Muscle of leg (tissue), 11 donors: ENCODE measurements around the gene OR1S2. TPM values are rescaled to one million over a fixed set of nuclear protein-coding genes. Genes with fewer than 3 reads are reported as not detected.
A peak's percentile ranks its signal among the peaks of the same experiment; 100 is the strongest.

Experiments used
- DNase-seq: peaks from one replicate; pipeline ENCODE4 v3.0.0; 2013
- H3K27ac ChIP-seq: one replicate; pipeline ENCODE4 v1.5.1; 2013; ENCODE audit warnings: mild to moderate bottlenecking, low read length, control low read depth
- H3K27me3 ChIP-seq: one replicate; pipeline ENCODE4 v1.6.1; 2013; ENCODE audit warnings: low read length; ENCODE audit not compliant: control insufficient read depth, insufficient read depth
- H3K36me3 ChIP-seq: one replicate; pipeline ENCODE4 v1.6.1; 2013; ENCODE audit warnings: low read length; ENCODE audit not compliant: control insufficient read depth, insufficient read depth
- H3K4me1 ChIP-seq: one replicate; pipeline ENCODE4 v1.6.1; 2013; ENCODE audit warnings: low read length; ENCODE audit not compliant: control insufficient read depth, insufficient read depth
- H3K4me3 ChIP-seq: one replicate; pipeline ENCODE4 v1.5.1; 2013; ENCODE audit warnings: low read length, control low read depth
- H3K9me3 ChIP-seq: replicated peaks from 2 replicates; pipeline ENCODE4 v1.6.1; 2013; ENCODE audit warnings: low read depth, low read length; ENCODE audit not compliant: control insufficient read depth
- WGBS: methylation state at CpG from one replicate; pipeline ENCODE4 v1.1.5; 2013; ENCODE audit warnings: missing lambda C conversion rate; ENCODE audit not compliant: insufficient coverage; 5-methylcytosine and 5-hydroxymethylcytosine counted together
- polyA plus RNA-seq, 8 donors: library from polyadenylated mRNA; unstranded; fragments of 120-200 nt; gene quantifications; one replicate each; pipeline versions ENCODE4 v1.2.1 to v1.2.3, GENCODE V29; 2013; ENCODE audit warnings: inconsistent platforms in 1 of 8, low replicate concordance in 1 of 8; ENCODE audit not compliant: insufficient read length in 8 of 8, insufficient read depth in 1 of 8
- total RNA-seq: library from RNA; stranded (reverse); fragments of 120-200 nt; gene quantifications from one replicate; pipeline ENCODE4 v1.2.4, GENCODE V29; 2013

The OR1S2 gene
- total and polyA plus RNA-seq, 9 donors: not detected

GRCh38 chr11:58186938-58187337, 17.0 kb downstream of the OR1S2 start:
- Histone ChIP-seq H3K27me3 (no peaks in the 10 kb centered on the region), H3K4me3 (no peak overlapping the region), H3K27ac (no peak overlapping the region), H3K36me3 (no peaks in the 10 kb centered on the region), H3K4me1 (no peaks in the 10 kb centered on the region), H3K9me3 (no peaks in the 10 kb centered on the region)
- peak; percentile 17 for DNase-seq
- no CpG with 5 or more reads among the region's 4 CpGs for WGBS

GRCh38 chr11:58179648-58180047, 24.3 kb downstream of the OR1S2 start:
- Histone ChIP-seq H3K4me3 (no peak overlapping the region), H3K9me3 (no peaks in the 10 kb centered on the region), H3K4me1 (no peaks in the 10 kb centered on the region), H3K36me3 (no peaks in the 10 kb centered on the region), H3K27me3 (no peaks in the 10 kb centered on the region), H3K27ac (no peak overlapping the region)
- DNase-seq: no peak
- 73% methylated on average over 7 of the region's 7 CpGs for WGBS

- H3K27ac ChIP-seq: no peak overlapping the region
- no peaks in the 10 kb centered on the region for H3K4me1 ChIP-seq
- H3K9me3 ChIP-seq: no peaks in the 10 kb centered on the region
- WGBS: 81% methylated on average over 4 of the region's 6 CpGs
- DNase-seq: no peak
- no peaks in the 10 kb centered on the region for H3K27me3 ChIP-seq
- H3K36me3 ChIP-seq: no peaks in the 10 kb centered on the region
- no peak overlapping the region for H3K4me3 ChIP-seq
Measured at GRCh38 chr11:58178444-58178843, 25.5 kb downstream of the OR1S2 start.

GRCh38 chr11:58177409-58178054, 26.4 kb downstream of the OR1S2 start:
- no peak overlapping the region for H3K4me3 ChIP-seq
- no peak for DNase-seq
- no peaks in the 10 kb centered on the region for H3K27me3 ChIP-seq
- no peak overlapping the region for H3K27ac ChIP-seq
- 100% methylated on average over 1 of the region's 5 CpGs for WGBS
- H3K9me3 ChIP-seq: no peaks in the 10 kb centered on the region
- no peaks in the 10 kb centered on the region for H3K36me3 ChIP-seq
- no peaks in the 10 kb centered on the region for H3K4me1 ChIP-seq

GRCh38 chr11:58165504-58166106, 38.3 kb downstream of the OR1S2 start:
- Histone ChIP-seq H3K36me3 (no peaks in the 10 kb centered on the region), H3K4me3 (no peak overlapping the region), H3K9me3 (no peaks in the 10 kb centered on the region), H3K27ac (no peak overlapping the region), H3K4me1 (no peaks in the 10 kb centered on the region), H3K27me3 (no peaks in the 10 kb centered on the region)
- DNase-seq: no peak
- WGBS: 60% methylated on average over 1 of the region's 7 CpGs

- Histone ChIP-seq H3K27me3 (no peaks in the 10 kb centered on the region), H3K4me3 (no peak overlapping the region), H3K4me1 (no peaks in the 10 kb centered on the region), H3K36me3 (no peaks in the 10 kb centered on the region), H3K27ac (no peak overlapping the region), H3K9me3 (no peaks in the 10 kb centered on the region)
- no CpG with 5 or more reads among the region's 1 CpG for WGBS
- no peak for DNase-seq
Measured at GRCh38 chr11:58164990-58165389, 39.0 kb downstream of the OR1S2 start.

- DNase-seq: no peak
- Histone ChIP-seq H3K4me1 (no peaks in the 10 kb centered on the region), H3K27me3 (no peaks in the 10 kb centered on the region), H3K27ac (no peak overlapping the region), H3K4me3 (no peak overlapping the region), H3K9me3 (no peaks in the 10 kb centered on the region), H3K36me3 (no peaks in the 10 kb centered on the region)
- WGBS: 84% methylated on average over 2 of the region's 4 CpGs
Measured at GRCh38 chr11:58164389-58164788, 39.6 kb downstream of the OR1S2 start.

Other genes starting within 250 kb of the OR1S2 start
- not detected for gene OR9Q1, start 180.3 kb downstream of the OR1S2 start, total RNA-seq
- not detected for gene OR9Q1, start 180.3 kb downstream of the OR1S2 start, polyA plus RNA-seq
- gene OR6Q1, start 173.2 kb downstream of the OR1S2 start, total RNA-seq: not detected
- not detected for gene OR6Q1, start 173.2 kb downstream of the OR1S2 start, polyA plus RNA-seq
- not detected for gene OR9I1, start 78.6 kb downstream of the OR1S2 start, total RNA-seq
- gene OR9I1, start 78.6 kb downstream of the OR1S2 start, polyA plus RNA-seq: not detected
- gene OR9Q2, start 15.1 kb downstream of the OR1S2 start, total RNA-seq: not detected
- gene OR9Q2, start 15.1 kb downstream of the OR1S2 start, polyA plus RNA-seq: not detected
- not detected for gene OR1S1, start 8.6 kb upstream of the OR1S2 start, total RNA-seq
- gene OR1S1, start 8.6 kb upstream of the OR1S2 start, polyA plus RNA-seq: not detected
- gene OR10Q1, start 24.8 kb upstream of the OR1S2 start, total RNA-seq: not detected
- under 1 TPM in 1 of 8 donors, not detected in 7; 0.11 TPM for gene OR10Q1, start 24.8 kb upstream of the OR1S2 start, polyA plus RNA-seq
- not detected for gene OR10W1, start 64.1 kb upstream of the OR1S2 start, total RNA-seq
- not detected for gene OR10W1, start 64.1 kb upstream of the OR1S2 start, polyA plus RNA-seq
- not detected for gene OR5B17, start 154.9 kb upstream of the OR1S2 start, total RNA-seq
- not detected for gene OR5B17, start 154.9 kb upstream of the OR1S2 start, polyA plus RNA-seq
- not detected for gene OR5B3, start 202.7 kb upstream of the OR1S2 start, total RNA-seq
- gene OR5B3, start 202.7 kb upstream of the OR1S2 start, polyA plus RNA-seq: not detected
- gene OR5B2, start 224.0 kb upstream of the OR1S2 start, total RNA-seq: not detected
- not detected for gene OR5B2, start 224.0 kb upstream of the OR1S2 start, polyA plus RNA-seq
- not detected for gene OR5B12, start 238.1 kb upstream of the OR1S2 start, total RNA-seq
- gene OR5B12, start 238.1 kb upstream of the OR1S2 start, polyA plus RNA-seq: not detected